ENCODE data around the gene FAHD1.

The FAHD1 gene

GRCh38 chr16:1830213-1830612 is 3.2 kb downstream of the FAHD1 start:
- TF ChIP-seq CTCF (IDR thresholded peaks at IDR 0.05; ENCODE audit: low read depth, low read length): no peak
- H3K4me3 ChIP-seq (ENCODE audit: low read depth, low read length): no peak overlapping the region
- in situ Hi-C loops (cut with HindIII; ENCODE audit: low sequenced_read_pairs): no loop called here
- DNase-seq (ENCODE audit: low read depth, low spot score): no peak

GRCh38 chr16:1831186-1832075 is 4.4 kb downstream of the FAHD1 start:
- no peak overlapping the region for H3K4me3 ChIP-seq (ENCODE audit: low read depth, low read length)
- TF ChIP-seq CTCF (IDR thresholded peaks at IDR 0.05; ENCODE audit: low read depth, low read length): no peak
- DNase-seq (ENCODE audit: low read depth, low spot score): no peak
- in situ Hi-C loops (cut with HindIII; ENCODE audit: low sequenced_read_pairs): no loop called here

GRCh38 chr16:1832838-1833454 is 5.9 kb downstream of the FAHD1 start:
- H3K4me3 ChIP-seq (ENCODE audit: low read depth, low read length): no peak overlapping the region
- in situ Hi-C loops (cut with HindIII; ENCODE audit: low sequenced_read_pairs): no loop called here
- DNase-seq (ENCODE audit: low read depth, low spot score): no peak
- TF ChIP-seq CTCF (IDR thresholded peaks at IDR 0.05; ENCODE audit: low read depth, low read length): no peak

- DNase-seq (ENCODE audit: low read depth, low spot score): no peak
- H3K4me3 ChIP-seq (ENCODE audit: low read depth, low read length): no peak overlapping the region
- no peak for TF ChIP-seq CTCF (IDR thresholded peaks at IDR 0.05; ENCODE audit: low read depth, low read length)
- in situ Hi-C loops (cut with HindIII; ENCODE audit: low sequenced_read_pairs): no loop called here
Measured at GRCh38 chr16:1834096-1834495, 7.1 kb downstream of the FAHD1 start.

GRCh38 chr16:1839554-1839953 is 12.5 kb downstream of the FAHD1 start:
- no peak for TF ChIP-seq CTCF (IDR thresholded peaks at IDR 0.05; ENCODE audit: low read depth, low read length)
- no peak overlapping the region for H3K4me3 ChIP-seq (ENCODE audit: low read depth, low read length)
- no peak for DNase-seq (ENCODE audit: low read depth, low spot score)
- in situ Hi-C loops (cut with HindIII; ENCODE audit: low sequenced_read_pairs): no loop called here

GRCh38 chr16:1845985-1846384 is 19.0 kb downstream of the FAHD1 start:
- TF ChIP-seq CTCF (IDR thresholded peaks at IDR 0.05; ENCODE audit: low read depth, low read length): no peak
- in situ Hi-C loops (cut with HindIII; ENCODE audit: low sequenced_read_pairs): no loop called here
- H3K4me3 ChIP-seq (ENCODE audit: low read depth, low read length): no peak overlapping the region
- DNase-seq (ENCODE audit: low read depth, low spot score): no peak
